Liver (tissue), 3 donors: ENCODE results near the gene USP44.

Experiments
- ATF3 ChIP-seq: IDR thresholded peaks from 2 replicates; pipeline ENCODE4 v1.6.1; 2016; ENCODE audit warnings: antibody characterized with exemption
- CTCF ChIP-seq: fragments of 150-350 bp; IDR thresholded peaks from 2 replicates; pipeline ENCODE4 v1.5.1; 2017; ENCODE audit warnings: improper control_type of control experiment, low read depth, low read length; ENCODE audit not compliant: missing input control
- JUND ChIP-seq, 2 donors: IDR thresholded peaks; 2 replicates each; pipeline ENCODE4 v1.6.1; 2016; ENCODE audit warnings: antibody characterized with exemption in 2 of 2
- MAX ChIP-seq: IDR thresholded peaks from 2 replicates; pipeline ENCODE4 v1.6.1; 2016; ENCODE audit warnings: antibody characterized with exemption
- NR2F2 ChIP-seq: IDR thresholded peaks from 2 replicates; pipeline ENCODE4 v1.6.1; 2016; ENCODE audit warnings: antibody characterized with exemption
- RAD21 ChIP-seq, 2 donors: IDR thresholded peaks; 2 replicates each; pipeline ENCODE4 v1.6.1; 2016; ENCODE audit warnings: antibody characterized with exemption in 2 of 2, mild to moderate bottlenecking in 2 of 2
- REST ChIP-seq: IDR thresholded peaks from 2 replicates; pipeline ENCODE4 v1.6.1; 2016; ENCODE audit warnings: antibody characterized with exemption, mild to moderate bottlenecking
- RXRA ChIP-seq, 2 donors: IDR thresholded peaks; 2 replicates each; pipeline ENCODE4 v1.6.1; 2017 to 2018; ENCODE audit warnings: antibody characterized with exemption in 2 of 2, mild to moderate bottlenecking in 1 of 2
- TAF1 ChIP-seq: conservative IDR thresholded peaks from 2 replicates; pipeline ENCODE4 v1.6.1; 2016; ENCODE audit warnings: antibody characterized with exemption, mild to moderate bottlenecking
- YY1 ChIP-seq: IDR thresholded peaks from 2 replicates; pipeline ENCODE4 v1.6.1; 2016; ENCODE audit warnings: antibody characterized with exemption, mild to moderate bottlenecking
- ZBTB33 ChIP-seq: IDR thresholded peaks from 2 replicates; pipeline ENCODE4 v1.6.1; 2016; ENCODE audit warnings: antibody characterized with exemption
- donor health status: healthy.
- donor health status: healthy.

- TF ChIP-seq CTCF (no peak), YY1 (no peak), RAD21 (IDR thresholded peaks at IDR 0.05) (no peak), MAX (no peak), TAF1 (no peak), NR2F2 (no peak), REST (no peak), RXRA (IDR thresholded peaks at IDR 0.05) (no peak), ZBTB33 (no peak), JUND (IDR thresholded peaks at IDR 0.05) (no peak), ATF3 (no peak)
Observed at GRCh38 chr12:95593266-95593871, 42.1 kb upstream of the USP44 start.
